Measurements from ENCODE around the gene SLC51A.

The SLC51A gene

GRCh38 chr3:196210673-196211556 is 5.4 kb upstream of the SLC51A start, which contains the start of gene ZDHHC19:
Gene ZDHHC19, minus strand, starts transcription at chr3:196211400. Its CDS starts 85 bp downstream, at chr3:196211315.
- intact Hi-C loops (cut with DNase I), result no loop called here
- peak in 3 of 10 donors; percentile 33 to 72 (median 58) for DNase-seq

DNA sequence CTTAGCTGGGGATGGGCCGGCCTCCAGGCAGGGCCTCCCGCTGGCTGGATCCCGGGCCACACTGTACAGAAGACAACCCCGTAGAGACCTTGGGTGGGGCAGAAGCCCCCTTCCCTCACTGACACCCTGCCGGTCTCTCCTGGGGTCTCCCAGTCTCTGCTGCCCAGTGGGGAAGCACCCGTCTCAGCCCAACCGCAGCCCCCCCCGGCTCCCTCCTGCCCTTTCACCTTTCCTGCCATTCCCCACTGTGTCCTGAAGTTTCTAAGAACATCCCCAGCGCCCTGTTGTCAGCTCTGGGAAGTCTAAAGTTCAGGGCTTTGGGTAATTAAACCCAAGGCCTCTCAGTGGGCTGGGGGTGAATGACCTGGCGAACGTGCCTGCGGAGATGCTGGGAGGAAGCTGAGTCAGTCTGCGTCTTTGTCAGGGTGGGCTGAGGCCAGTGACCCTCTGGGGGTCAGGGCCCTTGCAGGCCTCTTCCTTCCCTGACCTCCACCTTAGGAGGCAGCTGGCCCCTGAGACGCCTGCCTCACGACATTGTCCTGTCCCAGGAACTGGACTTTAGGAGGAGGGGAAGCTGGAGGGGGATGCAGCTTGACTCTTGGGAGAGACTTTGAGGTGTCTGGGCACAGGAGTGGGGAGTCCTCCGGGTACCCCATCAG is 1.4 kb upstream of the SLC51A start:
- intact Hi-C loops (cut with DNase I), result no loop called here
- DNase-seq, result peak in 3 of 10 donors; percentile 26 to 70 (median 35)

GRCh38 chr3:196215493-196216020 is 777 bp upstream of the SLC51A start:
- intact Hi-C loops (cut with DNase I), result no loop called here
- peak in 2 of 10 donors; percentile 19 to 29 for DNase-seq

GRCh38 chr3:196216681-196217211 is 412 bp downstream of the SLC51A start:
- peak in 2 of 10 donors; percentile 50 to 52 for DNase-seq
- intact Hi-C loops (cut with DNase I), result no loop called here

DNA sequence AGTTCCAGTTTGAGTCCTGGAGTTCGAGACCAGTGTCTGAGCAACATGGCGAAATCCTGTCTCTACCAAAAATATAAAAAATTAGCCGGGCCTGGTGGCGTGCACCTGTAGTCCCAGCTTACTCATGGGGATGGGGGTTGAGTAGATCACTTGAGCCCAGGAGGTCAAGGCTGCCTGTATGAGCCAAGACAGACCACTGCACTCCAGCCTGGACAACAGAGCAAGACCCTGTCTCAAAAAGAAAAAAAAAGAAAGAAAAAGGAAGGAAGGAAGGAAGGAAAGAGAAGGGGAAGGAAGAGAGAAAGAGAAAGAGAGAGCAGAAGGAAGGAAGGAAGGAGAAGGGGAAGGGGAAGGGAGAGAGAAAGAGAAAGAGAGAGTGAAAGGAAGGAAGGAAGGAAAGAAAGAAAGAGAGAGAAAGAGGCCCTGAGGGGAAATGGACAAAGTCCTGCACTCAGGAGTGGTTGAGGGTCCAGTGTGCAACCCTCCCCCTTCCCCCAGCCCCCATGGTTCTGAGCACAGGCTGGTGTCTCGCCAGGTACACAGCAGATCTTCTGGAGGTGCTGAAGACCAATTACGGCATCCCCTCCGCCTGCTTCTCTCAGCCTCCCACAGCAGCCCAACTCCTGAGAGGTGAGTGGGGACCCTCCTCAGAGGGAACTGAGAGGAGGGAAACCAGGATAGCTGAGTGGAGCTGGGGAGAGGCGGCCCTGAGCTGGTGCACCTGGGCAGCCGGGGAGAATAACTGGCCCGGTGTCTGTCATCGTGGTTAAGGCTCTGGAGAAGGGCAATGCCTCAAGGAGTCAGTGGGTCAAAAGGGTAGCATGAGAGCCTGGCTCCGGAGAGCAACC is 1.2 kb downstream of the SLC51A start:
- DNase-seq, result peak in 2 of 10 donors; percentile 16 to 24
- intact Hi-C loops (cut with DNase I), result no loop called here

DNA sequence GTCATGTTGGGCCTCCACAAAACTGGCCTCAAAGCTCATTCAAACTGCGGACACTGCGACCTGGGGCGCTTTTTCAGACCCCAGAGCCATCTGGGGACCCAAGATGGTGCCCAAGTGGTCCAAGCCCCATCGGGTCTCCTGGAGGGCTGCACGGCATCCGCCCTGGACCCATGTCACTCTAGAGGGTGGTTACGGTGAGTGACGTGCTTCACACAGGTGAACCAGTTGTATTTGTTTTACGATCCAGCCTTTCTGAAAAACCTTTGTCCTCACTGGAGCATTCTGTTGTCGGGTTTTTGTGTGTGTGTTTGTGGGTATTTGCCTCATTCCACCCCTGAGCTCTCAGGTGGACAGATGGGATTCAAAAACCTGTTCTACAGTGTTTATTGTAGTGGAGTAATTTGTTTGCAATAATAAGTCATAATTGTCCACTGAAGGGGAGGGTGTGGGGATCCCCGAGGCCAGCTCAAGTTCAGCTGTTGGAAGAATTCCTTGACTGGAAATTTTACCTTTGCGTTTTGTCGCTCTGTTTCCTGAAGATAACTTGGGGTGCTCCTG is 1.9 kb downstream of the SLC51A start:
- DNase-seq, result peak in 2 of 10 donors; percentile 31 to 55
- intact Hi-C loops (cut with DNase I), result no loop called here

DNA sequence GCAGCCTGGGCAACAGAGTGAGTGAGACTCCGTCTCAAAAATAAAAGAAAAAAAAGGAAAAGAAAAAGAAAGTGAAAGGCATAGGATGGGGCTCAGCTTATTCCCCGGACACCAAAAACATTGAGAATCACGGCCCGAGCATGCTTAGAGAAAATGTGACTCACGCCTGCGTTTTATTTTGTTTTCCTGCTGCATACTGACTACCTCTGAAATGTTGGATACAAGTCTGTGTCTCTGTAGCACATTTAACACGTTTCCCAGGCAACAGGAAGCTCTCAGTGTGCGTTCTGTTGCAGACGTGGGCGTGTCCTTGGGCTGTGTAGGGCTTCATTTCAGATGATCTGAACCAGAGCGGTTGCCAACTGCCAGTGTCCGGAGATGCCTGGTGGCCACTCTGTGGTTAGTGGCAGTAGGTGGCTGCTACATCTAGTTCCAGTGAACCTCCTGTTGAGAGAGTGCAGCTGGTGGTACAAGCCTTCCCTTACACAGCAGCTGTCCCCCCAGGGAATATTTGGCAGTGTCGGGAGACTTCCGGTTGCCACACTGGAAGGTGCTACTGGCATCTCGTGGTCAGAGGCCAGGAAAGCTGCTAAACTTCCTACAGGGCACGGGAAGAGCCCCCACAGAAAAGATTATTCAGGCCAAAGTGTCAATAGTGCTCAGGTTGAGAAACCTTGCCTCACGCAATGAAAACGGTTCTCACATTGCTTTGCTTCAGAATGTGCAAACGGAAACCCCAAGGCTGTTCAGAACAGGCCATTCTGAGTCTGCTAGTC is 3.0 kb downstream of the SLC51A start:
- intact Hi-C loops (cut with DNase I), result no loop called here
- DNase-seq, result peak in 9 of 10 donors; percentile 34 to 93 (median 64)

- DNase-seq, result peak in 3 of 10 donors; percentile 28 to 75 (median 70)
- intact Hi-C loops (cut with DNase I), result no loop called here
These were observed 3.6 kb downstream of the SLC51A start for GRCh38 chr3:196219970-196220311.

DNA sequence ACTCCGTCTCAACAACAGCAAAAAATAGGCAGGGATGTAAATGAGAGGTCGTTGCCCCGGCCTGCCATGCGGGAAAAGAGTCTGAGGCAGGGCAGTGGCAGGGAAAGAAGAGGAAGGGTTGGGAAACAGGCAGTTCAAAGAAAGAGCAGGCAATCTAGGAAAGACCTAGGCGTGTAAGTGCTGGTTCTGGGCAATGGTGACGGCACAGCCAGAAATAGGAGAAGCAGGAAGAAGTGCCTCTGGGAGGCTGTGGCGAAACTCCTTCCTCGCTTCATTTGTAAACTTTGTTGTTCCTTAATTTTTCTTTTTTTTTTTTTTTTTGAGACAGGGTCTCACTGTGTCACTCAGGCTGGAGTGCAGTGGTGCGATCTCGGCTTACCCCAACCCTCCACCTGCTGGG is 4.3 kb downstream of the SLC51A start:
- DNase-seq, result peak in 1 of 10 donors; percentile 83
- intact Hi-C loops (cut with DNase I), result no loop called here

DNA sequence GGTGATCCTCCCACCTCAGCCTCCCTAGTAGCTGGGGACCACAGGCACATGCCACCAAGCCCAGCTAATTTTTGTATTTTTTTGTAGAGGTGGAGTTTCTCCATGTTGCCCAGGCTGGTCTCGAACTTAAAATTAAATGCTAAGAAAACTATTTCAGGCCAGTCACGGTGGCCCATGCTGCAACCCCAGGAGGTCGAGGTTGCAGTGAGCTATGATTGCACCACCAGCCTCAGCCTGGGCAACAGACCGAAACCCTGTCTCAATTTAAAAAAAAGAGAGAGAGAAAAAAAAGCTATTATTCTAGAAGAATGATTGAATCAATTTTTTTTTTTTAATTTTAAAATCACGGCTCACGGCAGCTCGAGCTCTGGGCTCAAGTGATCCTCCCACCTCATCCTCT is 4.7 kb downstream of the SLC51A start:
- peak in 1 of 10 donors; percentile 48 for DNase-seq
- intact Hi-C loops (cut with DNase I), result no loop called here

GRCh38 chr3:196222876-196223595 is 6.7 kb downstream of the SLC51A start:
- peak in 1 of 10 donors; percentile 34 for DNase-seq
- intact Hi-C loops (cut with DNase I), result no loop called here

DNA sequence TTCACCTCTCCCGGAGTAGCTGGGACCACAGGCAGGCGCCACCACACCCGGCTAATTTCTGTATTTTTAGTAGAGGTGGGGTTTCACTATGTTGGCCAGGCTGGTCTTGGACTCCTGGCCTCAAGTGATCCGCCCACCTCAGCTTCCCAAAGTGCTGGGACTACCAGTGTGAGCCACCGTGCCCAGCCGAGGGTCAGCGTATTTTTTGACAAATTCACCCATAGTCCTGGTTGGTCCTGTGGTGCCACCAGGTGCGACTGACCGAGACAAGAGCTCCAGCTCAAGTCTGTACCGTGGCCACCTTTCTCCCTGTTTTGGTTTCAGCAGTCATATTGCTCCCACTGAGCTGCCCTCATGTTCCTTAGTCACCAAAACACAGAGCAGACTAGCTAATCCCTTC is 8.8 kb downstream of the SLC51A start:
- DNase-seq, result peak in 1 of 10 donors; percentile 73
- intact Hi-C loops (cut with DNase I), result no loop called here

DNA sequence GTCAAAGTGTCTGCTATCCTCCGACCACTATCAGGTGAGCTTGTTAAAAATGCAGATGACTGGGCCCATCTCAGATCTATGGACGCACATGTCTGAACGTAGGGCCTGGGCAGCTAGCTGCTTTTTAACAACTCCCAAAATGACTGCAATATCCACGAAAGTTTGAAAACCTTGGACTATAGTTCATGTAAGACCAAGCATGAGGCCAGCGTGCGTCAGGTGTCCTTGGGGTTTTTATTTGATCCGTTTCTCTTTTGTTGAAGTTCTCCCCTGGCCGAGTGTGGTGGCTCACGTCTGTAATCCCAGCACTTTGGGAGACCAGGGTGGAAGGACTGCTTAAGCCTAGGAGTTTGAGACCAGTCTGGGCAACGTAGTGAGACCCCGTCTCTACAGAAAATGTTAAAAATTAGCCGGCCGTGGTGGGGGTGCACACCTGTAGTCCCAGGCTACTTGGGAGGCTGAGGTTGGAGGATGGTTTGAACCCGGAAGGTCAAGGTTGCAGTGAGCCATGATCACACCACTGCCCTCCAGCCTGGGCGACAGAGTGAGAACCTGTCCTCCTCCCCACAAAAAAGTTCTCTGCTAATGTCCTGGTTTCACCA is 9.5 kb downstream of the SLC51A start:
- DNase-seq, result peak in 1 of 10 donors; percentile 34
- intact Hi-C loops (cut with DNase I), result no loop called here

- intact Hi-C loops (cut with DNase I), result no loop called here
These were observed 10.8 kb downstream of the SLC51A start for GRCh38 chr3:196227121-196227561.

DNA sequence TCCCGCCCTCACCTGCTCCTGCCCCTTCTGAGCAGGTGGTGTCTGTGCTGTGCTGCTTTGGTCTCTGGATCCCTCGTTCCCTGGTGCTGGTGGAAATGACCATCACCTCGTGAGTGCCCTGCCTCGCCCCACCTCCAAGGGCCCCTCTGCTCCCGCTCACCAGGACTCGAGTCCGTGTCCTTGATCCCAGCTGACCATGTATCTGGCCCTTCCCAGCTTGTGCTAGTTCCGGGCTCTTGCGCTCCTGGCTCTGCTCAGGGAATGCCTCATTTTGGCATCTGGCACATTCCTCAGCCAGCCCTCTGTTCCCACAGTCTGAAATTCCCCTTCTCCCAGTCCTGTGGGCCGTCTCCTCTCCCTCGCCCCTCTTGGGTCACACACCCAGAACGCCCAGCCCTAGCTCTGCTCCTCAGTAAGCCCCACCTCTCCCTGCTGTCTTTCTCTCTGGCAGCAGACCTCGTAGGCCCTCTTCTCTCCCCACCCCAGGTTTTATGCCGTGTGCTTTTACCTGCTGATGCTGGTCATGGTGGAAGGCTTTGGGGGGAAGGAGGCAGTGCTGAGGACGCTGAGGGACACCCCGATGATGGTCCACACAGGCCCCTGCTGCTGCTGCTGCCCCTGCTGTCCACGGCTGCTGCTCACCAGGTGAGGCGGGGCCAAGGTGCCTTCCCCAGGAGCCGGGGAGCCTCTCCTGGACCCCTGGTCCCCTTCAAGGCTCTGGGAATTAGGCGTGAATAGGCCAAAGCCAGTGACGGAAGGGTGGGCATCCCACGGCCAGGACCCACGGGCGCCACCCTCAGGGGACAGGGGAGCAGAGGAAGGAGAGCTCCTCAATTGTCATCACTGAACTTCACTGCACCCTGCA is 11.5 kb downstream of the SLC51A start:
- intact Hi-C loops (cut with DNase I), result no loop called here
- peak in 1 of 10 donors; percentile 77 for DNase-seq

More at GRCh38 chr3:196227121-196227561, 10.8 kb downstream of the SLC51A start:
- peak in 1 of 10 donors; percentile 82 for DNase-seq

DNA sequence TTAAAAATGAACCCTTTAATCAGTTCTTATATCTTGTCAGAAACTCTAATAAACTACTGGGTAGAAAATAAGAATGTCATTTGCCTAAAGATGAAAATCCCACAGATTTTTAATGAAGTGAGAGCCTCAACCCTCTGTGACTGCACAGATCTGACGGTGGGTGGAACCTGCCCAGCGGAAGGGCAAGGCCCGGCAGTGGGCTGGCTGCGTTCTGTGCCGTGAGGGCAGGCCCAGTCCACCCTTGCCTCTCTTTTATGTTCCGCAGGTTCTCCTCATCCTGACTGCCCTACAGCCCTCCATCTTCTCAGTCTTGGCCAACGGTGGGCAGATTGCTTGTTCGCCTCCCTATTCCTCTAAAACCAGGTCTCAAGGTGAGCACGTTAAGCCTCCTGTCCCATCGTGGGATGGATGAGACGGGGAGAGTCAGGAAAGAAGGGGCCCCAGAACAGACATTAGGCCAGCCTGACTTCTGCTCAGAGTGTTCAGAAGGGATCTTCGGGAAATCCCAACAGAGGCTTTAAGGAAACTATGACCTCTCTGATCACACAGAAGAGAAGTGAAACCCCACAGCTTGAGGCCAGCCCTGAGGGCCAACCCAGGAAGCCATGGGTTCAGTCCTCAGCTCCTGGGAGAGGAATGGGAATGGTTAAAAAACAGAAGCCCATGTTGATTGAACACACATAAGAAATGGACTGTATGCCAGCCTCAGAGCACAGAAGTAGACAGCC is 16.0 kb downstream of the SLC51A start:
- intact Hi-C loops (cut with DNase I), result no loop called here

More for the DNA sequence above, 16.0 kb downstream of the SLC51A start:
- DNase-seq, result peak in 1 of 10 donors; percentile 33

All from posterior cingulate gyrus (tissue), 11 donors.